ENCODE measurements around the gene PEX14.
"Not testable (repeated sequence)": the region's sequence is repeated elsewhere in the genome, so short reads cannot be mapped to it uniquely, and the experiment has no call there.

Gene PEX14

GRCh38 chr1:10450836-10451235, 23.9 kb upstream of the PEX14 start:
- in situ Hi-C loops (cut with HindIII; ENCODE audit: low sequenced_read_pairs) = no loop called here
- H3K4me3 ChIP-seq (ENCODE audit: low read depth, low read length) = no peak overlapping the region
- DNase-seq (ENCODE audit: low read depth) = no peak
- TF ChIP-seq CTCF (IDR thresholded peaks at IDR 0.05; ENCODE audit: low read depth, low read length, missing control alignments) = no peak

- in situ Hi-C loops (cut with HindIII; ENCODE audit: low sequenced_read_pairs) = no loop called here
- no peak for TF ChIP-seq CTCF (IDR thresholded peaks at IDR 0.05; ENCODE audit: low read depth, low read length, missing control alignments)
- no peak overlapping the region for H3K4me3 ChIP-seq (ENCODE audit: low read depth, low read length)
- no peak for DNase-seq (ENCODE audit: low read depth)
Observed at GRCh38 chr1:10451287-10451686, 23.5 kb upstream of the PEX14 start.

- in situ Hi-C loops (cut with HindIII; ENCODE audit: low sequenced_read_pairs) = no loop called here
- DNase-seq (ENCODE audit: low read depth) = no peak
- H3K4me3 ChIP-seq (ENCODE audit: low read depth, low read length) = no peak overlapping the region
- TF ChIP-seq CTCF (IDR thresholded peaks at IDR 0.05; ENCODE audit: low read depth, low read length, missing control alignments) = no peak
Observed at GRCh38 chr1:10456048-10456447, 18.7 kb upstream of the PEX14 start.

- no peak for TF ChIP-seq CTCF (IDR thresholded peaks at IDR 0.05; ENCODE audit: low read depth, low read length, missing control alignments)
- no peak overlapping the region for H3K4me3 ChIP-seq (ENCODE audit: low read depth, low read length)
- in situ Hi-C loops (cut with HindIII; ENCODE audit: low sequenced_read_pairs) = no loop called here
- no peak for DNase-seq (ENCODE audit: low read depth)
Observed at GRCh38 chr1:10456661-10457060, 18.1 kb upstream of the PEX14 start.

GRCh38 chr1:10457462-10457861, 17.3 kb upstream of the PEX14 start:
- DNase-seq (ENCODE audit: low read depth); H3K4me3 ChIP-seq (ENCODE audit: low read depth, low read length); in situ Hi-C loops (cut with HindIII; ENCODE audit: low sequenced_read_pairs): not testable (repeated sequence)

- in situ Hi-C loops (cut with HindIII; ENCODE audit: low sequenced_read_pairs) = no loop called here
- TF ChIP-seq CTCF (IDR thresholded peaks at IDR 0.05; ENCODE audit: low read depth, low read length, missing control alignments) = no peak
- DNase-seq (ENCODE audit: low read depth) = no peak
- H3K4me3 ChIP-seq (ENCODE audit: low read depth, low read length) = no peak overlapping the region
Observed at GRCh38 chr1:10457875-10458274, 16.9 kb upstream of the PEX14 start.

GRCh38 chr1:10459184-10459583, 15.6 kb upstream of the PEX14 start:
- peak; percentile 75 for DNase-seq (ENCODE audit: low read depth)
- in situ Hi-C loops (cut with HindIII; ENCODE audit: low sequenced_read_pairs) = no loop called here

More at GRCh38 chr1:10459184-10459583, 15.6 kb upstream of the PEX14 start:
- H3K4me3 ChIP-seq (ENCODE audit: low read depth, low read length) = no peak overlapping the region
- TF ChIP-seq CTCF (IDR thresholded peaks at IDR 0.05; ENCODE audit: low read depth, low read length, missing control alignments) = no peak
